HL-60 (cell line): Measurements from ENCODE around the gene FGF1.

Source experiments
- DNase-seq, 2 experiments: peaks; one replicate each; pipeline ENCODE4 v3.0.0-alpha.2; 2010 to 2020; ENCODE audit warnings: low read depth in 1 of 2, low spot score in 1 of 2
- H3K27ac ChIP-seq: fragments of 250-450 bp; sonication (Bioruptor Pico); replicated peaks from 2 replicates; pipeline ENCODE4 v1.5.1; 2020; ENCODE audit warnings: mild to moderate bottlenecking, moderate library complexity
- H3K27me3 ChIP-seq: fragments of 250-450 bp; sonication (Bioruptor Pico); 2 replicates; pipeline ENCODE4 v1.5.1; 2021; ENCODE audit warnings: mild to moderate bottlenecking, moderate library complexity; ENCODE audit not compliant: insufficient read depth, poor library complexity, severe bottlenecking
- H3K4me3 ChIP-seq: replicated peaks from 2 replicates; pipeline ENCODE4 v1.5.1; 2011; ENCODE audit warnings: mild to moderate bottlenecking, control low read depth, low read length; ENCODE audit not compliant: insufficient read depth
- GABPA ChIP-seq: IDR thresholded peaks from 2 replicates; pipeline ENCODE4 v1.6.1; 2012; ENCODE audit warnings: low read depth
- POLR2AphosphoS5 ChIP-seq: IDR thresholded peaks from 2 replicates; pipeline ENCODE4 v1.6.1; 2012; ENCODE audit warnings: low read depth
- SPI1 ChIP-seq: IDR thresholded peaks from 2 replicates; pipeline ENCODE4 v1.6.1; 2012; ENCODE audit warnings: low read depth, mild to moderate bottlenecking, borderline replicate concordance
- TF ChIP-seq, protein P1 (sequence below): IDR thresholded peaks from 2 replicates; pipeline ENCODE4 v1.6.1; 2012; ENCODE audit warnings: low read depth; ENCODE audit not compliant: insufficient replicate concordance
- TF ChIP-seq, protein P2 (sequence below): IDR thresholded peaks from one replicate; pipeline ENCODE4 v1.5.1; 2011; ENCODE audit warnings: low read length, control low read depth, inconsistent platforms; ENCODE audit not compliant: insufficient read depth

Gene FGF1

DNA sequence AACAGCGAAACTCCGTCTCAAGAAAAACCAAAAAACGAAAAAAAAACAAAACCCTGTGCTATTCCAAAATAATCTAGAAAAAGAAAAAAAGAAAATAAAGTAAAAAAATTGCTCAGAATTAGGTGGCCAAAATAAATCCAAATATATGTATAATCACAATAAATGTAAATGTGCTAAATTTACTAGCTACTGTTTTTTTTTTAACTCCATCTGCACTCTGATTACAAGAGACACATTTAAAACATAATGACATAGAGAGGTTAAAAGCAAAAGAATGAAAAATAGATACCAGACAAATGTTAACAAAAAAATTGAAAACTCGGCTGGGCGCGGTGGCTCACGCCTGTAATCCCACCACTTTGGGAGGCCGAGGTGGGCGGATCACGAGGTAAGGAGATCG is 66.1 kb downstream of the FGF1 start:
- no peak overlapping the region for H3K27ac ChIP-seq
- TF ChIP-seq POLR2AphosphoS5 (no peak), SPI1 (no peak), GABPA (no peak)
- TF ChIP-seq, protein P1, sequence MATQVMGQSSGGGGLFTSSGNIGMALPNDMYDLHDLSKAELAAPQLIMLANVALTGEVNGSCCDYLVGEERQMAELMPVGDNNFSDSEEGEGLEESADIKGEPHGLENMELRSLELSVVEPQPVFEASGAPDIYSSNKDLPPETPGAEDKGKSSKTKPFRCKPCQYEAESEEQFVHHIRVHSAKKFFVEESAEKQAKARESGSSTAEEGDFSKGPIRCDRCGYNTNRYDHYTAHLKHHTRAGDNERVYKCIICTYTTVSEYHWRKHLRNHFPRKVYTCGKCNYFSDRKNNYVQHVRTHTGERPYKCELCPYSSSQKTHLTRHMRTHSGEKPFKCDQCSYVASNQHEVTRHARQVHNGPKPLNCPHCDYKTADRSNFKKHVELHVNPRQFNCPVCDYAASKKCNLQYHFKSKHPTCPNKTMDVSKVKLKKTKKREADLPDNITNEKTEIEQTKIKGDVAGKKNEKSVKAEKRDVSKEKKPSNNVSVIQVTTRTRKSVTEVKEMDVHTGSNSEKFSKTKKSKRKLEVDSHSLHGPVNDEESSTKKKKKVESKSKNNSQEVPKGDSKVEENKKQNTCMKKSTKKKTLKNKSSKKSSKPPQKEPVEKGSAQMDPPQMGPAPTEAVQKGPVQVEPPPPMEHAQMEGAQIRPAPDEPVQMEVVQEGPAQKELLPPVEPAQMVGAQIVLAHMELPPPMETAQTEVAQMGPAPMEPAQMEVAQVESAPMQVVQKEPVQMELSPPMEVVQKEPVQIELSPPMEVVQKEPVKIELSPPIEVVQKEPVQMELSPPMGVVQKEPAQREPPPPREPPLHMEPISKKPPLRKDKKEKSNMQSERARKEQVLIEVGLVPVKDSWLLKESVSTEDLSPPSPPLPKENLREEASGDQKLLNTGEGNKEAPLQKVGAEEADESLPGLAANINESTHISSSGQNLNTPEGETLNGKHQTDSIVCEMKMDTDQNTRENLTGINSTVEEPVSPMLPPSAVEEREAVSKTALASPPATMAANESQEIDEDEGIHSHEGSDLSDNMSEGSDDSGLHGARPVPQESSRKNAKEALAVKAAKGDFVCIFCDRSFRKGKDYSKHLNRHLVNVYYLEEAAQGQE, result no peak
- TF ChIP-seq, protein P2, sequence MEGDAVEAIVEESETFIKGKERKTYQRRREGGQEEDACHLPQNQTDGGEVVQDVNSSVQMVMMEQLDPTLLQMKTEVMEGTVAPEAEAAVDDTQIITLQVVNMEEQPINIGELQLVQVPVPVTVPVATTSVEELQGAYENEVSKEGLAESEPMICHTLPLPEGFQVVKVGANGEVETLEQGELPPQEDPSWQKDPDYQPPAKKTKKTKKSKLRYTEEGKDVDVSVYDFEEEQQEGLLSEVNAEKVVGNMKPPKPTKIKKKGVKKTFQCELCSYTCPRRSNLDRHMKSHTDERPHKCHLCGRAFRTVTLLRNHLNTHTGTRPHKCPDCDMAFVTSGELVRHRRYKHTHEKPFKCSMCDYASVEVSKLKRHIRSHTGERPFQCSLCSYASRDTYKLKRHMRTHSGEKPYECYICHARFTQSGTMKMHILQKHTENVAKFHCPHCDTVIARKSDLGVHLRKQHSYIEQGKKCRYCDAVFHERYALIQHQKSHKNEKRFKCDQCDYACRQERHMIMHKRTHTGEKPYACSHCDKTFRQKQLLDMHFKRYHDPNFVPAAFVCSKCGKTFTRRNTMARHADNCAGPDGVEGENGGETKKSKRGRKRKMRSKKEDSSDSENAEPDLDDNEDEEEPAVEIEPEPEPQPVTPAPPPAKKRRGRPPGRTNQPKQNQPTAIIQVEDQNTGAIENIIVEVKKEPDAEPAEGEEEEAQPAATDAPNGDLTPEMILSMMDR, result no peak
- no peak overlapping the region for H3K4me3 ChIP-seq
- no peaks in the 10 kb centered on the region for H3K27me3 ChIP-seq
- DNase-seq, result no peak

DNA sequence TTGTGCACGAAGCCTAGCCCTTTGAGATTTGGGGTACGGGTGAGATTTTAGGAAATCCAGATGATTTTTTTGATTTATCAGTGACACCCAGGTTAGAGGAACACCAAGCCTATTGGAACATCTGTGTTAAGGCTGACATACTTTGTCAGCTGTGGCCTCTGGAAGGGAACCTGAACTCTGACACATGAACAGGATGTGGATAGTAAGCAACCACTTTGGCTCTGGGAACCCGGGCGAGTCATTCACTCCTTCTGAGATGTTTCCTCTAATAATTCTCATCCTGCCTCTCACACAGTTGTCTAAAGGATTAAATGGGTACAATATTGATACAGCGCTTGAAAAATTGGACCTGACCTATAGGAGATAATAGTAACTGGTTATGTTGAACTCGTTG is 67.8 kb downstream of the FGF1 start:
- no peaks in the 10 kb centered on the region for H3K27me3 ChIP-seq
- no peak for DNase-seq
- H3K4me3 ChIP-seq, result no peak overlapping the region
- no peak overlapping the region for H3K27ac ChIP-seq
- TF ChIP-seq, protein P2, result no peak
- TF ChIP-seq POLR2AphosphoS5 (no peak), GABPA (no peak), SPI1 (no peak)
- TF ChIP-seq, protein P1, result no peak

DNA sequence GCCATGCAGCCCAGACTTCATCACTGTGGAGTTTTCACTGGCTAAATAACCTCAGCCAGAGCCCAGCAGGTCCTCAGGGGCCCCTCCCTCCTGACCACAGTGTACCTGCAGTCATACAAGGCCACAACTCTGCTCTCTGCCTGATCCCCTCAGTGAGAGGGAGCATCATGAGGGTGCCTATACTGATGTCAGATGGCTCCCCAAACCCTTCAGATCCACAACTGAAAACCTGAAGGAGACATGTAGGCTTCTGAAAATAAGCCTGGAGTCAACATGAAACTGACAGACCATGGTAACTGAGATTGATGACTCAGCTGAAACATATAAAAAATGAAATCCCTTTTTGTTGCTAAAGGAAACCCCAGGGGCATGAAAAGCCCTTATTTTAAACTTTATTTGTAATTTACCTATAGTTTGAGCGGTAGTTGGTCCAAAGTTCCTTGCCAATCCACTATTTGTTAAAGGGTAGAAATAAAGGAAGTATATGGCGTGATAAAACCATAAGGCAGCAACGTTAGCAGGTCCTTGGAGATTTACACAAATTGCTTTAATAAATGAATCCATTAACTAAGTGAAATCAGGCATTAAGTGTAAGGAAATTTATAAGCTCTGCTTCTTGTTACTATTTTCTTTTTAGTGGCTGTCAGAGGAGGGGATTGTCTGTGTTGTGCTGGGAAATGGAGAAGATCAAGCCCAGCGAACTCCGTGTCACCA is 68.3 kb downstream of the FGF1 start:
- TF ChIP-seq GABPA (no peak), SPI1 (no peak), POLR2AphosphoS5 (no peak)
- TF ChIP-seq, protein P2, result no peak
- TF ChIP-seq, protein P1, result no peak

More for the DNA sequence above, 68.3 kb downstream of the FGF1 start:
- H3K4me3 ChIP-seq, result no peak overlapping the region
- DNase-seq, result no peak
- H3K27ac ChIP-seq, result no peak overlapping the region
- peaks cover 4% of the 10 kb centered on the region for H3K27me3 ChIP-seq
